GM10847 (cell line): ENCODE data around the gene CALM3.

Experiments
- POLR2A ChIP-seq: IDR thresholded peaks from 2 replicates; pipeline ENCODE4 v1.6.1; 2011; ENCODE audit not compliant: insufficient read length; ENCODE audit errors: extremely low read depth

CALM3 gene

DNA sequence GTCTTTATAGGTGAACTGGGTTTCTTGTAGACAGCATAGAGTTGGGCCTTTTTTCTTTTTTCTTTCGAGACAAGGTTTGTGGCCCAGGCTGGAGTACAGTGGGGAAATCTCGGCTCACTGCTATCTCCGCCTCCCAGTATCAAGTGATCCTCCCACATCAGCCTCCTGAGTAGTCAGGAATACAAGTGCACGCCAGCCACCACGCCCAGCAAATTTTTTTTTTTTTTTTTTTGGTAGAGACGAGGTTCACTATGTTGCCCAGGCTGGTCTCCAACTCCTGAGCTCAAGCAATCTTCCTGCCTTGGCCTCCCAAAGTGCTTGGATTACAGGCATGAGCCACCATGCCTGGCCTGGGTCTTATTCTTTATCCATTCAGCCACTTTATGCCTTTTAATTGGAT lies 5.1 kb upstream of the CALM3 start:
- TF ChIP-seq POLR2A, result no peak

- no peak for TF ChIP-seq POLR2A
These were observed 2.7 kb upstream of the CALM3 start for GRCh38 chr19:46598372-46598917.

- no peak for TF ChIP-seq POLR2A
These were observed 1.3 kb upstream of the CALM3 start for GRCh38 chr19:46599716-46600373.

GRCh38 chr19:46600384-46601317 lies 479 bp upstream of the CALM3 start:
- TF ChIP-seq POLR2A, result peak; percentile 80

DNA sequence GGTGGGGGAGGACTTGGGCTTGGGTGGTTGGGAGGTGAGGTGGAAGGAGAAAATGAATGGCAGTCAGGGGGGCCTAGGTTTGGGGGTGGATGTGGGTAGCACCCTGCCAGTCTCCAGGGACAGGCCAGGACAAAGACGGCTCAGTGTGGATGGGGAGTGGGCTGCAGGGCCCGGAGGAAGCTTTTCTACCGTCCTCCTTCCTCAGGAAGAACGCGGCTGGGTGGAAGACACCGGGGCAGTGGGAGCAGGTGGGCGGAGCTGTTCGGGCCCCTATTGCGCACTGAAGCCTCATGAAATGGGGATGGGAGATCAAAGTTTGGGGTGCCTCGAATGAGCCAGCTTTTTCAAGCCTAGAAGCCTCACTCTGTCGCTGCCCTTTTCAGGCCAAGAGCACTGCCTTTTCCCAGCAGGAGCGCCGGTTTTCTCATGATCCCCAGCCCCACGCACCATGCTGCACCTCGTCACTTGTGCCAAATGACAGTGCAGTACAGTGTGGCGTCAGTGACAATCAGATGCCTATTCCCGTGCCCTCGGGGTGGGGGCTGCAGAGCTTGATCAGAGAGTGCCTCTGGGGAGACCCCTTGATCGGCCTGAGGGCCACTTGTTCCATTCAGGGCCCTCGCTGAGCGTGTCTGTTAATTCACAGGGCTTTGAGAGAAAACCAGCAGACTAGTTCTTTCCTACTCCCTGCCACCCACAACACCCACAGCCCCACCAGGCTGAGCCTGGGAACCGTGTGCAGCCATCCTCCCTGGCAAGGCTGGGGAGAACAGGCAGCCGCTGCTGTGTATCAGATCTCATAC lies 1.5 kb downstream of the CALM3 start:
- no peak for TF ChIP-seq POLR2A

GRCh38 chr19:46603195-46603637 lies 2.1 kb downstream of the CALM3 start:
- TF ChIP-seq POLR2A, result no peak

DNA sequence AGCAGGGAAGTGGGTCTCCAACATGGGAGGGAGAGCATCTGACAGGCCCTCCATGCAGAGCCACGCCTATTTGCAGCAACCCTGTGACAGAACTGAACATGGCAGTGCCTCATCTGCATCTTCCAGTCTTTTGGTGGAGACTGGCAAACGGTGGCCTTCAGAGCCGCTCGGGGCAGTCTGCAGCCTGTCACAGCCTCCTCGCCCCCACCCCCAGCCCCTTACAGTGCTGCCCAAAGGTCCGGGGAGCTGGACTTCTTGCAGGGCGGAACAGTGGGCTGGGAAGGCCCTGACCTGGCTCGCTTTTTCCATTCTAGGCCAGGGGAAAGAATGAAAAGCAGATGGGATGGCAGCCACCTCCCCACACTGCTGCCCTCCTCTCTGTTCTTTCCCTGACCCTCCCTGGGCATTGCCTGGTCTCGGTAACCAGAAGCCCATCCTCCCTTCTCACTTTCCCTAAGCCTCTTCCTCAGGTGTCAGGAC lies 2.7 kb downstream of the CALM3 start:
- no peak for TF ChIP-seq POLR2A

GRCh38 chr19:46604781-46605355 lies 3.7 kb downstream of the CALM3 start:
- no peak for TF ChIP-seq POLR2A

DNA sequence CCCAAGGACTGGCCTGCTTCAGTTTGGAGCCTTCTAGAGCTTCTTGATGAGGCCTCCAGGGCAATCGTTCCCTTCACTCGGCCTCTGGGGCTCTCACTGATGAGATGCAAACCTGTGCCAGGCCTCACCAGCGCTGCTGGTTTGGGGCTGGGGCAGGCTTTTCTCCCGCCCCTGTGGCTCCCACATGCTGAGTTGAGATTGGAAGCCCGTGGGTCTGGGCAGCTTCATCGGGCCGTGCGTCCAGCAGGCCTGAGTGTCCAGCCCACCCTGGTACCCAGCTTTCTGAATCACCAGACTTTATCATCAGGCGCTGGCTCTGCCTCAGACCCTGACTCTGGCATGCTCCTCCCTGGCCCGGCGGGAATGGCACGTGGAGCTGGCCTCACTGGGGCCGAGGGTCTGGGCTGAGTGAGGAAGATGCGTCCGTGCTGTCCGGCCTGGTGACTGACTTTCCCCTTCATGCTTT lies 4.3 kb downstream of the CALM3 start:
- TF ChIP-seq POLR2A, result no peak

DNA sequence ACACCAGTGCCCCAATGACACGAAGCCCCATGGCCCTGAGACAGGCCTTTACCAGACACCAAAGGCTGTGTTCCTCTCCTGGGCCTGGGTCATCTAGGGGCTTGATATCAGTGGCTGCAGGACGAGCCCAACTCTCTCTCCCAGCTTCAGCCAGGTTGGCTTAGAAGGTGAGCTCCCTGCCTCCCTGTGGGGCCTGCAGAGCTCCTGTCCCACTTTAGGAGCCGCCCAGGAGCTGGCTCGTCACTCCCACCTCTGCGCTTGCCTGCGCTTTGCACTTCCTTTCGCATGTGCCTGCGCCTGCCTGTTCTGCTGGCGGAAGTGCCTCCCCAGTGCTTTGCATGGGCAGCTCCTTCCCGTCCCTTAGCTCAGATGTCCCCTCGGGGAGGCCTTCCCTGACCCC lies 4.9 kb downstream of the CALM3 start:
- no peak for TF ChIP-seq POLR2A

DNA sequence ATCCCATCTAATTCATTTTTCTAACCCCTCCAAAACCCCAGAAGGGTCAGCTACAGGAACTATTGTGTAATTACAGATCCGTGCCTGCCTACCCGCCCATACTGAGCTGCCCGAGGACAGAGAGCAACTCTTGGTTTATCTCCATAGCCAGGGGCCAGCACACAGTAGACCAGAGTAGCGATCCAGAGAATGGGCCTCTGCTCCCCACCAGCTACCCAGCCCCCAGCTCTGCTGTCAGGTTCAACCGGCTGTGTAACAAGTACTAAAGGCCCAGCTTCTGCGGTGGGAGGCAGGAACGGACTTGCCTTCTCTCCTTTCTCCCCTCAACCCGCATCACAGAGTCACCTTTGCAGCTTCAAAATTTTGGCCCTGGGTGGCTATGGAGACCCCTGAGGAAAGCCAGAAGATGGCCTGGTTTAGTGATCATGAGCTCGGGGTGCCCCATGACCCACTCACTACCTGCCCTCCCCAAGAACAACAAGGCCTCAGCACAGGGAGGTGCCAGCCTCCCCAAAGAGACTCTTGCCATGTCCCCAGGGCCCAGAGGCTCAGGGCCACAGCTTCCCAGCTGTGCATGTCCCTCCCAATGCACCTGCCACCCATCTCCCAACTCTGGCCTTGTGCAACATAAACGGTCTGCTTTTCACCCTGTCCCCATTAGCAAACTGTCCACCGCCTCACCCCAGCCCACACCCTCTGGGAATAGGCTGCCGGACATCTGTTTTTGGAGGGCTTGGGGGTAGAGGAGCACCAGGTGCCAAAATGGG lies 5.7 kb downstream of the CALM3 start:
- no peak for TF ChIP-seq POLR2A

DNA sequence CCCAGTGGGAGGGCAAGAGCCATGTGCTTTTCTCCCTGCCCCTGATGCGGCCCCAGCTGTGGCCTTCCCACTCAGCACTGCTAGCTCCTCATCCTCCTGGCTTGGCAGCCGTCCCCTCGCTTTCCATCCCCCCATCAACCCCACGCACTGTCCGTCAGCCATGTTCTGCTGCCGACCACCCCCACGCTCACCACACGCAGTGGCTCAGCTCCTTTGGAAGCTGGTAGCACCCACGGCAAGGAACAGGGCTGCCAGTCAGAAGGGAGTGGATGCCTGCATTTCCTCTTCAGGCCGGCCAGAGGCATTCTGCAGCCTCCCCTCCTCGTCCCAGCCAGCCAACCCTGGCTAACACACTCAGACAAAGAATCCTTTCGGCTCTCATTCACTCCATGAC lies 6.3 kb downstream of the CALM3 start:
- TF ChIP-seq POLR2A, result no peak

DNA sequence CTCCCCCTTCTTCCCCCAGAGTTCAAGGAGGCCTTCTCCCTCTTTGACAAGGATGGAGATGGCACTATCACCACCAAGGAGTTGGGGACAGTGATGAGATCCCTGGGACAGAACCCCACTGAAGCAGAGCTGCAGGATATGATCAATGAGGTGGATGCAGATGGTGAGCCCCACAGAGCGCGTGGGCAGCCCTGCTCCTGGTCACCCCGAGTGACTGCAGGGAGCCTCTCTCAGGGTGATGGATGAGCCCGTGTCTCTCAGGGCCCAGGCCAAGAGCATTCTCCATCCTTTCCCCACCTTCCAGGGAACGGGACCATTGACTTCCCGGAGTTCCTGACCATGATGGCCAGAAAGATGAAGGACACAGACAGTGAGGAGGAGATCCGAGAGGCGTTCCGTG lies 7.0 kb downstream of the CALM3 start:
- no peak for TF ChIP-seq POLR2A
